GM12874 (cell line): ENCODE data around the gene CDK10.

Experiments used
- TF ChIP-seq, protein P1 (sequence below): IDR thresholded peaks from 2 replicates; pipeline ENCODE4 v1.5.1; 2011; ENCODE audit warnings: low read depth, mild to moderate bottlenecking, control low read depth, low read length, moderate library complexity; ENCODE audit not compliant: insufficient read depth

The CDK10 gene

DNA sequence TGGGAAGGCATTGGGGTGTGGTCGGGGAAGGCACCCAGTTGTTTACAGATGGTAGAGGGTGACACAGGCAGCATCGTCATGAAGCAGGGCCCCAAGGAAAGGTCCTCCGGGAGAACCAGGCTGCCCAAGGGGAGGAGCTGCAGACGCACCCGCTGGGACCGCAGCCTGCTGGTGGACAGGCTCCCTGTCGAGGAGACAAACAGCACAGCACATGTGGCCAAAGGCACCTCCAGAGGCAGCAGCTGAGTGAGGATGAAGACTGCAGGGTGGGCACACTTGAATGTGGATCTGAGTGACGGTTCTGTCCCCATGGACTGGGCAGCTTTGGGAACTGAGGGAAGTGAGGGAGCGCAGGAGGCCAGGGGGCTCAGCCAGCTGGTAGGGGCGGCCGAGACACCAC lies 41.4 kb upstream of the CDK10 start:
- TF ChIP-seq, protein P1, sequence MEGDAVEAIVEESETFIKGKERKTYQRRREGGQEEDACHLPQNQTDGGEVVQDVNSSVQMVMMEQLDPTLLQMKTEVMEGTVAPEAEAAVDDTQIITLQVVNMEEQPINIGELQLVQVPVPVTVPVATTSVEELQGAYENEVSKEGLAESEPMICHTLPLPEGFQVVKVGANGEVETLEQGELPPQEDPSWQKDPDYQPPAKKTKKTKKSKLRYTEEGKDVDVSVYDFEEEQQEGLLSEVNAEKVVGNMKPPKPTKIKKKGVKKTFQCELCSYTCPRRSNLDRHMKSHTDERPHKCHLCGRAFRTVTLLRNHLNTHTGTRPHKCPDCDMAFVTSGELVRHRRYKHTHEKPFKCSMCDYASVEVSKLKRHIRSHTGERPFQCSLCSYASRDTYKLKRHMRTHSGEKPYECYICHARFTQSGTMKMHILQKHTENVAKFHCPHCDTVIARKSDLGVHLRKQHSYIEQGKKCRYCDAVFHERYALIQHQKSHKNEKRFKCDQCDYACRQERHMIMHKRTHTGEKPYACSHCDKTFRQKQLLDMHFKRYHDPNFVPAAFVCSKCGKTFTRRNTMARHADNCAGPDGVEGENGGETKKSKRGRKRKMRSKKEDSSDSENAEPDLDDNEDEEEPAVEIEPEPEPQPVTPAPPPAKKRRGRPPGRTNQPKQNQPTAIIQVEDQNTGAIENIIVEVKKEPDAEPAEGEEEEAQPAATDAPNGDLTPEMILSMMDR: no peak

DNA sequence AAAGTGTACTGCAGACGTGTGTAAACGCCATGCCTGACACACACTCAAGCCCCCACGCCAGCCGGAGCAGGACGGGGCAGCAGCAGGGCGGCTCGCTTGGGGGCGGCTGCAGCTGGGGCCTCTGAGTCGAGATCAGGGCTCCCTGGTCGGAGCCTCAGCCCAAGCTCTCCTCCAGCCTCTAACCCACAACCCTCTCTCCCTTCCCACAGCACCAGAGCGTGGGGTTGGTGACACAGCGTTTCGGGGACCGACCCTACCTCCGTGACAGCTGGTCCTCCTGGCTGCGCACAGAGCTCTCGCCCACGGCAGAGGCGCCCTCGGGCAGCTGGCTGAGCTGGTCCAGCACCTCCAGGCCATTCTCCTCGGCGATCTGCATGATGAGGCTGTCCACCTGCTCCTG lies 40.2 kb upstream of the CDK10 start:
- TF ChIP-seq, protein P1: no peak

DNA sequence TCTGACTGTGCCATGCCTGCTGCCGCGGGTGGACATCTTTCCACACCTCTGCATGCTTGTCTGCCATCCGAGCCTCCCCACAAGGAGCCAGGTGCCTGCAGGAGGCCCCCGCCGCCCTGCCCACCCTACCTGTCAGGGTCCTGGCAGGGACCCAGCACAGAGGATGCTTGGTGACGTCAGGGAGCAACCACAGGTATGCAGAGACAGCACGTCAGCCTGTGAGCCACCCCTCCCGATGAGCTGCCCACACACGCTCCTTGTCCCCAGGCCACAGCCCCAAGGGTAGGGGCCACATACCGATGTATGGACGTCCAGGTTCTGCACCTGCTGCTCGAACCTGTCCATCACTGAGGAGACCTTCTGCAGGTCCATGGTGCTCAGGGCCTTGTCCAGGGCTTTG lies 39.6 kb upstream of the CDK10 start:
- TF ChIP-seq, protein P1: no peak

DNA sequence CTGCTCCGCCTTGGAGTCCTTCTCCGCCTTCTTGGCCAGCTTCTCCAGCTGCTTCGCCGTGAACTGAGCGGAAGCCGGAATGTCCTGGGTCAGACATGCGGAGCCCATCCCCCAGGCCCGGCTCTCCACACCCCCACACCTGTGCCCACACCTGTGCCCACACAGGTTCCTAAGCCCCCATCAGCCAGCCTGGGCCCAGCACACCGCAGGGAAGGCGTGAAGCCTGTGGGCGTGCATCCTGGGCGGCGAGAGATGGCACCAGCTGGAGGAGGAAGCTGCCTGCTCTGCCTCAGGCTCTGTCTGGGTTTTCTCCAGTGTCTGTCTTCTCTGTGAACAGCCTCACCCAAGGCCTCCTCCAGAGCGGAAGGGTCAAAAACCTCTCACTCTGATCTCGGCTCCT lies 34.9 kb upstream of the CDK10 start:
- TF ChIP-seq, protein P1: no peak

DNA sequence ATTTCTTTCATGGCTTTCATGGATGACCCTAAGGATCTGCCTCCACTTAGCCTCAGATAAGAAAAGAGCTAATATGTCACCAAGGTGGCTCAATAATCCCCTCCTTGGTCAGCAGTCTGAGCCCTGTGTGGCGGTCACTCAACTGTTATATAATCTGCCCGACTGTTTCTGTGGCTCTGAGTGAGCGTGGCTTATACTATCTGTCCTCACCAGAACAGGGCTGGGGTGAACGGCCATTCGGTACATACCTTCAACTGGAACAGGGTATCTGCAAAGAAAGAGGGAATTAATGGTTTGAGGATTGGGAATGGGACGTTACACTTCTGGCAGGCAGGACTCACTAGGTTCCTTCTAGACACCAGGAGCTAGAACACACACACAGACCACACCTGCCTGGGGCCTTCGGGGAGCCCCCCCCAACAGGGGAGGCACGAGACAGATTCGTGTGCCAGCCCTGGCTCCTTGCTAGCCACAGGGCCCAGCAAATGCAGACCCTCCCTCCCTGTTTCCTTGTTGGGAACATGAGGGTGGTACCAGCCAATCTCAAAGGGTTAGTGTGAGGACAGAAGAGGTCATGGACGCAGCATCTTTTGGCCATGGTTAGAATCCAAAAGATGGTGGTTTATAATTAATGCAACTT lies 32.7 kb upstream of the CDK10 start:
- TF ChIP-seq, protein P1: no peak

DNA sequence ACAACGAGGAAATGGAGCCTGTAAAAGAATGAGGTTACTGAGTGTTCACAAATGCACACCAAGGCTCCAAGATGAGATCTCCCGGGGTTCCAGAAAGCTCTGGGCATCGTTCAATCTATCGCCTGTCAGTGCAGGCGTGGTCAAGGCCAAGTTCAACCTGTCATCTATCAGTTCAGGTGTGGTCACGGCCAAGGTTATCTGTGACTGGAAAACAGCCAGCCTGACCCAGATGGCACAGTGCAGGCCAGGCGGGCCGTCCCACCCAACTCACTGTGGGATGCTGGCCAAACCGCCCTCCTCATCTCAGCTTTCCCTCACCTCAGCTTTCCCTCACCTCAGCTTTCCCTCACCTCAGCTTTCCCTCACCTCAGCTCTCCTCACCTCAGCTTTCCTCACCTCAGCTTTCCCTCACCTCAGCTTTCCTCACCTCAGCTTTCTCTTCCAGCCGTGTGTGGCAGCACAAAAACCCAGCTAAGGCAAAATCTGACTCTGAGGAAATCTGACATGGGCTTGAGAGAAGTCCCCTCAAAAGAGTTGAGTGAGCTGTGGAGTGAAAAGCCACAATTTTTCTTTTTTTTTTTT lies 31.3 kb upstream of the CDK10 start:
- TF ChIP-seq, protein P1: no peak

DNA sequence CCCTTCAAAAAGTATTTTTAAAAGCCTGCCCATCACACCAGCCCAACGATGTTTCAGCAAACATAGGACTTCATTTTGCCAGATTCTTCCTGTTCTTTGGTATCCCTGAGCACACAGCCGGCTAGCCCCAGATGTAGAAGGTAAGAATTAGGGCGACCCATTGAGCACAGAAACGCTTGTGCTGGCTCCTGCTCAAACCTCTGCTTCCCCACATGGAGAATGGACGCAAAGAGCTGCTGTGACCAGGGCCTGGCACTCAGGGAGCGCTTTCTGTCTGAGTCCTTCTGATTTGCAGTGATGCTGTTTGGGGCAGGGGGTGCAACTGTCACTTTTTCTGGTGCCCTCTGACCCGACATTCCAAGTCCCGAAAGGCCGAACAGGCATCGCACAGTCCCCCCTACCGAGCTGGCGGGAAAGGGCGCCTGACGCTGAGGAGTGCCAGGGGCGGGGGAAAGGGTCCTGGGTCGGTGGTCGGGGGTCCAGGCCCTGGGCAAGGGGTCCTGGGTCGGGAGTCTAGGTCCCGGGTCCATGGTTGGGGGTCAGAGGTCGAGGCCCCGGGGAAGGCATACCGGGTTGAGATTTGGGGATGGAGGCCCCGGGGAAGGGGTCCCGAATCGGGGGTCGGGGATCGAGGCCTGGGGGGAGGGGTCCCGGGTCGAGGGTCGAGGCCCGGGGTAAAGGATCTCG lies 29.9 kb upstream of the CDK10 start:
- TF ChIP-seq, protein P1: no peak
